OCI-LY3 (cell line): ENCODE data around the gene HYAL4.

Source experiments
- H2AFZ ChIP-seq: fragments of 200-600, 300-600 bp; shearing (Covaris generic); 2 replicates; pipeline ENCODE4 v1.6.0; 2014; ENCODE audit warnings: antibody characterized with exemption, low read depth, low read length
- H3K27ac ChIP-seq: fragments of 200-600, 300-600 bp; sonication (generic); 2 replicates; pipeline ENCODE4 v1.5.1; 2014; ENCODE audit warnings: mild to moderate bottlenecking, low read length, moderate library complexity, mixed read lengths
- H3K27me3 ChIP-seq: fragments of 200-600, 300-600 bp; sonication (generic); 2 replicates; pipeline ENCODE4 v1.6.1; 2014; ENCODE audit warnings: low read depth, low read length, mixed read lengths
- H3K36me3 ChIP-seq: fragments of 200-600, 300-600 bp; sonication (generic); replicated peaks from 2 replicates; pipeline ENCODE3; 2014; ENCODE audit warnings: low read depth, low read length, mixed read lengths
- H3K4me1 ChIP-seq: fragments of 300-600, 200-600 bp; sonication (generic); 2 replicates; pipeline ENCODE4 v1.6.1; 2014; ENCODE audit warnings: low read length, mixed read lengths
- H3K4me2 ChIP-seq: fragments of 200-600, 300-600 bp; sonication (generic); 2 replicates; pipeline ENCODE4 v1.6.1; 2014; ENCODE audit warnings: low read length, mixed read lengths
- H3K4me3 ChIP-seq: fragments of 300-600, 200-600 bp; sonication (generic); 2 replicates; pipeline ENCODE4 v1.5.1; 2014; ENCODE audit warnings: antibody characterized with exemption, mild to moderate bottlenecking, low read length, moderate library complexity
- H3K79me2 ChIP-seq: fragments of 300-600, 200-600 bp; shearing (Covaris generic); 2 replicates; pipeline ENCODE4 v1.6.1; 2014; ENCODE audit warnings: mild to moderate bottlenecking, low read length, mixed read lengths
- H3K9ac ChIP-seq: fragments of 300-600, 200-600 bp; shearing (Covaris generic); 2 replicates; pipeline ENCODE4 v1.6.0; 2014; ENCODE audit warnings: mild to moderate bottlenecking, low read length, moderate library complexity
- H3K9me3 ChIP-seq: fragments of 200-600, 300-600 bp; shearing (Covaris generic); 2 replicates; pipeline ENCODE4 v1.6.1; 2014; ENCODE audit warnings: low read length, mixed read lengths; ENCODE audit not compliant: insufficient read depth
- H4K20me1 ChIP-seq: fragments of 200-600, 300-600 bp; sonication (generic); 2 replicates; pipeline ENCODE4 v1.6.1; 2016; ENCODE audit warnings: low read length, mixed read lengths; ENCODE audit not compliant: insufficient read depth
- EZH2phosphoT487 ChIP-seq: fragments of 200-600 bp; shearing (Covaris generic); IDR thresholded peaks from 2 replicates; pipeline ENCODE4 v1.6.1; 2018; ENCODE audit warnings: antibody characterized with exemption, mixed run types, low read depth
- TF ChIP-seq, protein P1 (sequence below): fragments of 200-600, 300-600 bp; sonication (generic); IDR thresholded peaks from 2 replicates; pipeline ENCODE4 v1.5.1; 2014; ENCODE audit warnings: antibody characterized with exemption, low read length, low read depth

The HYAL4 gene

GRCh38 chr7:123923599-123923998 lies 78.6 kb downstream of the HYAL4 start:
- Histone ChIP-seq H3K27me3 (no peaks in the 10 kb centered on the region), H3K4me2 (no peak overlapping the region), H3K4me3 (no peak overlapping the region), H3K4me1 (no peaks in the 10 kb centered on the region), H2AFZ (no peak overlapping the region), H3K9me3 (no peaks in the 10 kb centered on the region), H3K27ac (no peak overlapping the region), H3K9ac (no peak overlapping the region), H3K79me2 (no peaks in the 10 kb centered on the region), H4K20me1 (no peaks in the 10 kb centered on the region), H3K36me3 (no peaks in the 10 kb centered on the region)
- TF ChIP-seq, protein P1, sequence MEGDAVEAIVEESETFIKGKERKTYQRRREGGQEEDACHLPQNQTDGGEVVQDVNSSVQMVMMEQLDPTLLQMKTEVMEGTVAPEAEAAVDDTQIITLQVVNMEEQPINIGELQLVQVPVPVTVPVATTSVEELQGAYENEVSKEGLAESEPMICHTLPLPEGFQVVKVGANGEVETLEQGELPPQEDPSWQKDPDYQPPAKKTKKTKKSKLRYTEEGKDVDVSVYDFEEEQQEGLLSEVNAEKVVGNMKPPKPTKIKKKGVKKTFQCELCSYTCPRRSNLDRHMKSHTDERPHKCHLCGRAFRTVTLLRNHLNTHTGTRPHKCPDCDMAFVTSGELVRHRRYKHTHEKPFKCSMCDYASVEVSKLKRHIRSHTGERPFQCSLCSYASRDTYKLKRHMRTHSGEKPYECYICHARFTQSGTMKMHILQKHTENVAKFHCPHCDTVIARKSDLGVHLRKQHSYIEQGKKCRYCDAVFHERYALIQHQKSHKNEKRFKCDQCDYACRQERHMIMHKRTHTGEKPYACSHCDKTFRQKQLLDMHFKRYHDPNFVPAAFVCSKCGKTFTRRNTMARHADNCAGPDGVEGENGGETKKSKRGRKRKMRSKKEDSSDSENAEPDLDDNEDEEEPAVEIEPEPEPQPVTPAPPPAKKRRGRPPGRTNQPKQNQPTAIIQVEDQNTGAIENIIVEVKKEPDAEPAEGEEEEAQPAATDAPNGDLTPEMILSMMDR: no peak
- TF ChIP-seq EZH2phosphoT487: no peak

- no peaks in the 10 kb centered on the region for H3K36me3 ChIP-seq
- H3K9me3 ChIP-seq: no peaks in the 10 kb centered on the region
- no peak within 1 kb of the TSS for H3K27ac ChIP-seq
- H3K4me1 ChIP-seq: no peaks in the 10 kb centered on the region
- H3K9ac ChIP-seq: no peak within 1 kb of the TSS
- no peak within 1 kb of the TSS for H3K4me3 ChIP-seq
- no peak within 1 kb of the TSS for H2AFZ ChIP-seq
- H3K27me3 ChIP-seq: no peaks in the 10 kb centered on the region
- no peaks in the 10 kb centered on the region for H4K20me1 ChIP-seq
- TF ChIP-seq, protein P1: no peak
- TF ChIP-seq EZH2phosphoT487: no peak
- H3K4me2 ChIP-seq: no peak within 1 kb of the TSS
- no peaks in the 10 kb centered on the region for H3K79me2 ChIP-seq
Measured at GRCh38 chr7:123924941-123925340, 80.0 kb downstream of the HYAL4 start, which contains the start of gene SPAM1. Gene SPAM1, plus strand, starts transcription at chr7:123925241. Its CDS starts 28,330 bp downstream, at chr7:123953571.
